T-helper 2 cell treated with Interferon-gamma antibody and Interleukin-4, amounts not matched to agents 5 μg/mL and 100 μg/mL, for 36 hours (primary cell): ENCODE results near the gene CYGB.
A peak's percentile ranks its signal among the peaks of the same experiment; 100 is the strongest.

Experiments used
- DNase-seq: peaks from one replicate; pipeline ENCODE4 v3.0.0; 2021; ENCODE audit warnings: low spot score
- H3K27ac Mint-ChIP-seq: one replicate; pipeline ENCODE4 v1.8.0; 2021; ENCODE audit warnings: mild to moderate bottlenecking, mixed read lengths
- H3K27me3 Mint-ChIP-seq: one replicate; pipeline ENCODE4 v1.8.0; 2021; ENCODE audit warnings: low read depth, mixed read lengths
- H3K36me3 Mint-ChIP-seq: one replicate; pipeline ENCODE4 v1.8.0; 2021; ENCODE audit warnings: low read depth, mixed read lengths
- H3K4me1 Mint-ChIP-seq: one replicate; pipeline ENCODE4 v1.8.0; 2021; ENCODE audit warnings: low read depth, mixed read lengths
- H3K4me3 Mint-ChIP-seq: one replicate; pipeline ENCODE4 v1.8.0; 2022; ENCODE audit warnings: mild to moderate bottlenecking, moderate library complexity, mixed read lengths
- H3K9me3 Mint-ChIP-seq: one replicate; pipeline ENCODE4 v1.8.0; 2021; ENCODE audit warnings: mixed read lengths

Gene CYGB

GRCh38 chr17:76537578-76538280, at the start of gene CYGB:
TSS of gene CYGB (minus strand) at chr17:76537709. CDS start at chr17:76537542, 167 bp downstream.
- DNase-seq: no peak
- H3K4me3 Mint-ChIP-seq: no peak within 1 kb of the TSS
- no peak within 1 kb of the TSS for H3K27ac Mint-ChIP-seq
- peaks cover 58% of the 10 kb centered on the region for H3K27me3 Mint-ChIP-seq
- H3K36me3 Mint-ChIP-seq: no peaks in the 10 kb centered on the region
- no peaks in the 10 kb centered on the region for H3K4me1 Mint-ChIP-seq
- H3K9me3 Mint-ChIP-seq: no peaks in the 10 kb centered on the region

GRCh38 chr17:76586741-76587487, 49.4 kb upstream of the CYGB start:
- H3K4me1 Mint-ChIP-seq: no peaks in the 10 kb centered on the region
- no peak overlapping the region for H3K27ac Mint-ChIP-seq
- DNase-seq: no peak
- no peaks in the 10 kb centered on the region for H3K9me3 Mint-ChIP-seq
- H3K36me3 Mint-ChIP-seq: no peaks in the 10 kb centered on the region
- H3K27me3 Mint-ChIP-seq: peaks cover 73% of the 10 kb centered on the region
- no peak overlapping the region for H3K4me3 Mint-ChIP-seq

- Mint-ChIP-seq H3K4me1 (no peaks in the 10 kb centered on the region), H3K27me3 (peaks cover 71% of the 10 kb centered on the region), H3K36me3 (no peaks in the 10 kb centered on the region), H3K27ac (no peak within 1 kb of the TSS), H3K4me3 (peak within 1 kb of the TSS; percentile 63), H3K9me3 (no peaks in the 10 kb centered on the region)
- peak; percentile 30 for DNase-seq
Measured at GRCh38 chr17:76585649-76586593, 48.4 kb upstream of the CYGB start, which contains the start of gene ST6GALNAC2. TSS of gene ST6GALNAC2 (minus strand) at chr17:76585860. CDS start at chr17:76585808, 52 bp downstream.

GRCh38 chr17:76585033-76585648, 47.6 kb upstream of the CYGB start:
- Mint-ChIP-seq H3K9me3 (no peaks in the 10 kb centered on the region), H3K27me3 (peaks cover 70% of the 10 kb centered on the region), H3K36me3 (no peaks in the 10 kb centered on the region), H3K27ac (no peak overlapping the region), H3K4me1 (no peaks in the 10 kb centered on the region), H3K4me3 (peak overlapping the region; percentile 63)
- DNase-seq: no peak

GRCh38 chr17:76584427-76585032, 47.0 kb upstream of the CYGB start:
- no peak for DNase-seq
- Mint-ChIP-seq H3K9me3 (no peaks in the 10 kb centered on the region), H3K36me3 (no peaks in the 10 kb centered on the region), H3K4me3 (peak overlapping the region; percentile 63), H3K4me1 (peaks cover 4% of the 10 kb centered on the region), H3K27ac (no peak overlapping the region), H3K27me3 (peaks cover 64% of the 10 kb centered on the region)

GRCh38 chr17:76582660-76583059, 45.2 kb upstream of the CYGB start:
- Mint-ChIP-seq H3K27ac (no peak overlapping the region), H3K4me1 (peaks cover 6% of the 10 kb centered on the region), H3K27me3 (peaks cover 48% of the 10 kb centered on the region), H3K36me3 (no peaks in the 10 kb centered on the region), H3K4me3 (no peak overlapping the region), H3K9me3 (no peaks in the 10 kb centered on the region)
- no peak for DNase-seq

GRCh38 chr17:76581515-76581914, 44.0 kb upstream of the CYGB start:
- H3K27ac Mint-ChIP-seq: no peak overlapping the region
- no peak for DNase-seq

GRCh38 chr17:76579281-76579680, 41.8 kb upstream of the CYGB start:
- no peak overlapping the region for H3K27ac Mint-ChIP-seq
- no peaks in the 10 kb centered on the region for H3K36me3 Mint-ChIP-seq
- DNase-seq: no peak
- peaks cover 6% of the 10 kb centered on the region for H3K4me1 Mint-ChIP-seq
- H3K27me3 Mint-ChIP-seq: peaks cover 22% of the 10 kb centered on the region
- no peak overlapping the region for H3K4me3 Mint-ChIP-seq
- no peaks in the 10 kb centered on the region for H3K9me3 Mint-ChIP-seq

More at GRCh38 chr17:76581515-76581914, 44.0 kb upstream of the CYGB start:
- Mint-ChIP-seq H3K9me3 (no peaks in the 10 kb centered on the region), H3K4me1 (peaks cover 6% of the 10 kb centered on the region), H3K4me3 (no peak overlapping the region), H3K27me3 (peaks cover 37% of the 10 kb centered on the region), H3K36me3 (no peaks in the 10 kb centered on the region)

- no peaks in the 10 kb centered on the region for H3K36me3 Mint-ChIP-seq
- peaks cover 13% of the 10 kb centered on the region for H3K27me3 Mint-ChIP-seq
- no peaks in the 10 kb centered on the region for H3K9me3 Mint-ChIP-seq
- H3K4me3 Mint-ChIP-seq: no peak overlapping the region
- DNase-seq: no peak
- peaks cover 6% of the 10 kb centered on the region for H3K4me1 Mint-ChIP-seq
- no peak overlapping the region for H3K27ac Mint-ChIP-seq
Measured at GRCh38 chr17:76578376-76578775, 40.9 kb upstream of the CYGB start.

- H3K36me3 Mint-ChIP-seq: no peaks in the 10 kb centered on the region
- no peaks in the 10 kb centered on the region for H3K9me3 Mint-ChIP-seq
- no peak overlapping the region for H3K27ac Mint-ChIP-seq
- no peak overlapping the region for H3K4me3 Mint-ChIP-seq
- peaks cover 9% of the 10 kb centered on the region for H3K27me3 Mint-ChIP-seq
- DNase-seq: no peak
- H3K4me1 Mint-ChIP-seq: peaks cover 6% of the 10 kb centered on the region
Measured at GRCh38 chr17:76577876-76578275, 40.4 kb upstream of the CYGB start.

- no peak for DNase-seq
Measured at GRCh38 chr17:76576189-76576588, 38.7 kb upstream of the CYGB start.

GRCh38 chr17:76575570-76575969, 38.1 kb upstream of the CYGB start:
- H3K27me3 Mint-ChIP-seq: no peaks in the 10 kb centered on the region

More at GRCh38 chr17:76576189-76576588, 38.7 kb upstream of the CYGB start:
- Mint-ChIP-seq H3K9me3 (no peaks in the 10 kb centered on the region), H3K36me3 (no peaks in the 10 kb centered on the region), H3K27me3 (no peaks in the 10 kb centered on the region), H3K4me1 (peaks cover 6% of the 10 kb centered on the region), H3K27ac (no peak overlapping the region), H3K4me3 (no peak overlapping the region)

GRCh38 chr17:76574166-76574565, 36.7 kb upstream of the CYGB start:
- Mint-ChIP-seq H3K4me1 (no peaks in the 10 kb centered on the region), H3K36me3 (no peaks in the 10 kb centered on the region), H3K4me3 (no peak overlapping the region), H3K27me3 (no peaks in the 10 kb centered on the region), H3K27ac (no peak overlapping the region), H3K9me3 (no peaks in the 10 kb centered on the region)
- DNase-seq: no peak

More at GRCh38 chr17:76575570-76575969, 38.1 kb upstream of the CYGB start:
- Mint-ChIP-seq H3K9me3 (no peaks in the 10 kb centered on the region), H3K4me3 (no peak overlapping the region), H3K27ac (no peak overlapping the region), H3K4me1 (peaks cover 6% of the 10 kb centered on the region), H3K36me3 (no peaks in the 10 kb centered on the region)
- DNase-seq: no peak
